DND-41 (cell line): ENCODE data around the gene CARS1.

Experiments used
- ATAC-seq: fragments of 200-7000 bp; cut with Tn5 transposase; 3 replicates; pipeline ENCODE4 v1.9.1; 2021; ENCODE audit warnings: low read depth; ENCODE audit not compliant: insufficient read depth
- DNase-seq: peaks from one replicate; pipeline ENCODE4 v3.0.0-alpha.2; 2020
- H2AFZ ChIP-seq: 2 replicates; pipeline ENCODE4 v1.6.0; 2012; ENCODE audit warnings: low read depth, low read length
- H3K27ac ChIP-seq: 2 replicates; pipeline ENCODE4 v1.5.1; 2012; ENCODE audit warnings: low read length, inconsistent platforms
- H3K27me3 ChIP-seq: fragments of 200-600 bp; sonication (generic); 2 replicates; pipeline ENCODE4 v1.6.0; 2012; ENCODE audit warnings: low read length, mild to moderate bottlenecking, inconsistent platforms; ENCODE audit not compliant: insufficient read depth, poor library complexity
- H3K36me3 ChIP-seq: 2 replicates; pipeline ENCODE4 v1.5.1; 2012; ENCODE audit warnings: low read length, inconsistent platforms; ENCODE audit not compliant: insufficient read depth
- H3K4me1 ChIP-seq: 2 replicates; pipeline ENCODE4 v1.5.1; 2012; ENCODE audit warnings: mild to moderate bottlenecking, low read length; ENCODE audit not compliant: insufficient read depth
- H3K4me2 ChIP-seq: 2 replicates; pipeline ENCODE4 v1.6.0; 2012; ENCODE audit warnings: mild to moderate bottlenecking, moderate library complexity, low read length, inconsistent platforms; ENCODE audit not compliant: insufficient read depth
- H3K4me3 ChIP-seq, 2 experiments: fragments of 200-600 bp in 1 of 2; shearing (Covaris generic) in 1 of 2; 2 replicates each; pipeline ENCODE4 v1.5.1; 2012 to 2016; ENCODE audit warnings: inconsistent platforms in 2 of 2, low read length in 2 of 2, mild to moderate bottlenecking in 2 of 2, low read depth in 1 of 2, moderate library complexity in 1 of 2
- H3K79me2 ChIP-seq: 2 replicates; pipeline ENCODE4 v1.6.0; 2012; ENCODE audit warnings: low read length, inconsistent platforms; ENCODE audit not compliant: insufficient read depth
- H3K9ac ChIP-seq: 2 replicates; pipeline ENCODE4 v1.6.0; 2012; ENCODE audit warnings: low read depth, mild to moderate bottlenecking, inconsistent platforms, low read length, moderate library complexity
- H3K9me3 ChIP-seq: 2 replicates; pipeline ENCODE4 v1.5.1; 2012; ENCODE audit warnings: low read length, moderate library complexity, mild to moderate bottlenecking, inconsistent platforms; ENCODE audit not compliant: insufficient read depth, severe bottlenecking
- H4K20me1 ChIP-seq: 2 replicates; pipeline ENCODE4 v1.6.0; 2012; ENCODE audit warnings: low read length; ENCODE audit not compliant: insufficient read depth
- CTCF ChIP-seq: IDR thresholded peaks from 2 replicates; pipeline ENCODE4 v1.5.1; 2012; ENCODE audit warnings: borderline replicate concordance, low read length, moderate library complexity, mild to moderate bottlenecking; ENCODE audit not compliant: poor library complexity, severe bottlenecking; ENCODE audit errors: extremely low read depth
- EZH2 ChIP-seq: IDR thresholded peaks from 3 replicates; pipeline ENCODE4 v1.6.1; 2012; ENCODE audit warnings: borderline replicate concordance, low read depth, mild to moderate bottlenecking, moderate library complexity, low read length, inconsistent platforms; ENCODE audit not compliant: severe bottlenecking

Gene CARS1

DNA sequence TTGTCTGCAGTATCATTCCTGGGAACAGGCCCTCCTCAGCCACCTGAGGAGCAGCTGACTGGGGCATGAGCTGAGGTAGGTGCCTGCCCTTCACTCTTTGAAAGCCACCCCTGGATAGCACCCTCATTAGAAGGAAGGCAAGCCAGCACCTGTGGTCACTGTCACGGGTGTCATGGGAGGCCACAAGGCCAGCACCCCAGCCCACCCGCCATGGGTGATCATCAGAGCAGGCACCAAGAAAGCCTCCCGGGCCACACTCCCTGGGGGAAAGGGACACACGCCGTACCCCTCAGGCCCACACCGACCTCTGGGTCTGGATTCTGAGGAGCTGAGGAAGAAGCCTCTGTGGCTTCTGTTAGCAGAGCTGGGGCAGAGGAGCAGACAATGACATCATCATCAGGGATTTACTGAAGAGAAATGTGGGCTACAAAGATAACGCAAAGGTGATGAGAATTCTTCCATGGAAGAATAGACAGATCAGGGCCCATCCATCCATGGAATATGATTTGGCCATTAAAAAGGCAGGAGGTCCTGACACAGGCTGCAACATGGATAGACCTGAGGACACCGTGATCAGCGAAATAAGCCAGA is 48.4 kb downstream of the CARS1 start:
- DNase-seq = no peak
- Histone ChIP-seq H2AFZ (no peak overlapping the region), H3K27me3 (no peaks in the 10 kb centered on the region), H4K20me1 (no peaks in the 10 kb centered on the region), H3K27ac (no peak overlapping the region), H3K4me1 (no peaks in the 10 kb centered on the region), H3K9me3 (no peaks in the 10 kb centered on the region), H3K79me2 (no peaks in the 10 kb centered on the region), H3K9ac (no peak overlapping the region), H3K4me2 (no peak overlapping the region), H3K36me3 (peaks cover 80% of the 10 kb centered on the region), H3K4me3 (no peak overlapping the region)
- TF ChIP-seq EZH2 (no peak), CTCF (no peak)
- no peak for ATAC-seq

DNA sequence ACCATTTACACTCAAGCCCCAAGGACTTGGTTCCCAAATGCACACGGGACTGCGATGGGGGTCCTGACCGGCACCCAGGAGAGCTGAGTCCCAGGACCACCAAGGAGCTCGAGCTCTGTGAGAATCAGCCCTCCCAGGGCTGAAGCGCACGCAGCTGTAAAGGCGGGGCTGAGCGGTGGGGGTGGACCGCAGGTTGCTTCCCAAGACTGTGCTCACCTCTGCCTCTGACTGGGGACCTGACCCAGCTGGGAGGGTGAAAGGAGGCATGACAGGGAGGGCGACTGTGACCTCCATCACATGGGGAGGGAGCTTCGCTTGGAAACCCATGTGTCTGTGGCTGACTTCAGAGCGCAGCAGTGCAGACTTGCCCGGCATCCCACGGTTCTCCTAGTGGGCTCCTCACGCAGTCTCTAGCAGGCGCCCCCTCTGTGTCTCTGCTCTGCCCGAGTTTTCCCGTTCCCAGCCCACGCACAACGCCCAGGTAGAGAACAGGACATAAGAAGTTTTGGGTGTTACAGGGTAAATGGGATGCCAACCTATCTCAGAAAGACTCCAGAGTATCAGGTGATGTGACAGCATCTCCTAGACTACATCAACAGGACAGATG is 49.7 kb downstream of the CARS1 start:
- no peaks in the 10 kb centered on the region for H4K20me1 ChIP-seq
- no peak for TF ChIP-seq CTCF
- TF ChIP-seq EZH2 = no peak
- H3K79me2 ChIP-seq = no peaks in the 10 kb centered on the region
- no peak overlapping the region for H2AFZ ChIP-seq
- peaks cover 86% of the 10 kb centered on the region for H3K36me3 ChIP-seq
- H3K4me1 ChIP-seq = no peaks in the 10 kb centered on the region
- no peak overlapping the region for H3K27ac ChIP-seq
- no peaks in the 10 kb centered on the region for H3K27me3 ChIP-seq
- no peak overlapping the region for H3K9ac ChIP-seq
- no peak overlapping the region for H3K4me3 ChIP-seq
- ATAC-seq (no peak), DNase-seq (no peak)
- H3K4me2 ChIP-seq = no peak overlapping the region
- H3K9me3 ChIP-seq = no peaks in the 10 kb centered on the region

DNA sequence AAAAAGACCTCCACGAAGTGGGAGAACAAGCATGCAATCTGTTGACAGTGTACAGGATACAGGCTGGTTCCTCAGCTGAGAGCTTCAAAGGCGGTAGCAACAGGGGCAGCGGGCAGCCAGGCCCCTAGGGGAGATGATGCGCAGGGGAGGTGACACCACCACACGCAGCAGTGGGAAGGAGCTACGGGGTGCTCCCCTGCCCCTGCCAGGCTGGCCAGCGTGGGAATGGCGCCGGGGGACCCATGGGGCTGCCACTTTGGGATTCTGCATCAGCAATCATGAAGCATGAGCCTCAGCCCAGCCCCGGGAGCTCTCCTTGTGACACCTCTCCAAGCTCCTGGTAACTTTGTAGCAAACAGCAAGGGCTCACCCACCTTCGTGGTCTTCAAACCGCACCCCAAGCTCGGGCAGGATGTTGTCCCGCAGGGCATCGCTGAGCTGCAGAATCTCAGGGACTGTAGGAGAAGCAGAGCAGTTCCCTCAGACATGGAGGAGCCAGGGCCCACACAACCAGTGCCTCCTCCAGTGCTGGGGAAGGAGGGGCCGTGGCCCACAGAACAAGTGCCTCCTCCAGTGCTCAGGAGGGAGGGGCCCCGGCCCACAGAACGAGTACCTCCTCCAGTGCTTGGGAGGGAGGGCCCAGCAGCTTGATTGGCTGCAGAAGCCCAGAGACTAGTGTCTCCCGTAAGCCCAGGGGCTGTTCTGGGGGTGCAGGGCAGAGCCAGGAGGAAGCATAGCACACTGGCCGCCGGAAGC is 50.5 kb downstream of the CARS1 start:
- Histone ChIP-seq H3K27me3 (no peaks in the 10 kb centered on the region), H3K9ac (no peak overlapping the region), H3K9me3 (no peaks in the 10 kb centered on the region), H3K79me2 (no peaks in the 10 kb centered on the region), H3K4me3 (no peak overlapping the region), H4K20me1 (no peaks in the 10 kb centered on the region), H2AFZ (no peak overlapping the region), H3K36me3 (peaks cover 86% of the 10 kb centered on the region), H3K4me2 (no peak overlapping the region), H3K27ac (no peak overlapping the region), H3K4me1 (no peaks in the 10 kb centered on the region)
- TF ChIP-seq CTCF (no peak), EZH2 (no peak)
- ATAC-seq (peak; percentile 57), DNase-seq (no peak)
